ENCODE measurements around the gene PLXNA4.

The PLXNA4 gene

GRCh38 chr7:132423594-132424200, 152.6 kb downstream of the PLXNA4 start:
- POLR2A ChIA-PET = no interaction called here
- TF ChIP-seq ZNF384 (IDR thresholded peaks at IDR 0.05) (no peak), SUZ12 (IDR thresholded peaks at IDR 0.05) (no peak), PKNOX1 (IDR thresholded peaks at IDR 0.05) (no peak), LEF1 (IDR thresholded peaks at IDR 0.05; ENCODE audit: borderline replicate concordance) (no peak), FOXK2 (IDR thresholded peaks at IDR 0.05) (no peak), L3MBTL2 (conservative IDR thresholded peaks at IDR 0.05) (no peak)
- DNase-seq (ENCODE audit: extremely low spot score) = no peak
- CTCF ChIA-PET = no interaction called here

- TF ChIP-seq PKNOX1 (IDR thresholded peaks at IDR 0.05) = no peak
- no peak for TF ChIP-seq LEF1 (IDR thresholded peaks at IDR 0.05; ENCODE audit: borderline replicate concordance)
- TF ChIP-seq FOXK2 (IDR thresholded peaks at IDR 0.05) = no peak
- TF ChIP-seq HDGF (IDR thresholded peaks at IDR 0.05; ENCODE audit: borderline replicate concordance) = no peak
- TF ChIP-seq ARNT (IDR thresholded peaks at IDR 0.05) = no peak
- ChIA-PET POLR2A (no interaction called here), CTCF (no interaction called here)
- DNase-seq (ENCODE audit: extremely low spot score) = no peak
These were observed 153.7 kb downstream of the PLXNA4 start for GRCh38 chr7:132422502-132423111.

DNA sequence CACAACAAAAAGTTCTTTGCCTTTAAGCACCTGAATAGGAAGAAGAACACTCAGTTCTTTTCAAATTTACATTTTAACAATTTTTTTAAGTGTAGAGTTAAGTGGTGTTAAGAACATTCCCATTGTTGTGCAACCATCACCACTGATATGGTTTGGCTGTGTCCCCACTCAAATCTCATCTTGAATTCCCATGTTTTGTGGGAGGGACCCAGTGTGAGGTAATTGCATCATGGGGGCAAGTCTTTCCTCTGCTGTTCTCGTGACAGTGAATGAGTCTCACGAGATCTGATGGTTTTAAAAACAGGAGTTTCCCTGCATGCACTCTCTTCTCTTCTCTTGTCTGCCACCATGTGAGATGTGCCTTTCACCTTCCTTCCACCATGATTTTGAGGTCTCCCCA, 155.7 kb downstream of the PLXNA4 start:
- CTCF ChIA-PET = no interaction called here
- TF ChIP-seq ARNT (IDR thresholded peaks at IDR 0.05) (no peak), CTBP1 (IDR thresholded peaks at IDR 0.05; ENCODE audit: borderline replicate concordance) (no peak), NFRKB (IDR thresholded peaks at IDR 0.05) (no peak), SP1 (IDR thresholded peaks at IDR 0.05) (no peak), FOXM1 (IDR thresholded peaks at IDR 0.05; ENCODE audit: borderline replicate concordance) (no peak), LEF1 (IDR thresholded peaks at IDR 0.05; ENCODE audit: borderline replicate concordance) (no peak)
- DNase-seq (ENCODE audit: extremely low spot score) = no peak
- POLR2A ChIA-PET = no interaction called here

DNA sequence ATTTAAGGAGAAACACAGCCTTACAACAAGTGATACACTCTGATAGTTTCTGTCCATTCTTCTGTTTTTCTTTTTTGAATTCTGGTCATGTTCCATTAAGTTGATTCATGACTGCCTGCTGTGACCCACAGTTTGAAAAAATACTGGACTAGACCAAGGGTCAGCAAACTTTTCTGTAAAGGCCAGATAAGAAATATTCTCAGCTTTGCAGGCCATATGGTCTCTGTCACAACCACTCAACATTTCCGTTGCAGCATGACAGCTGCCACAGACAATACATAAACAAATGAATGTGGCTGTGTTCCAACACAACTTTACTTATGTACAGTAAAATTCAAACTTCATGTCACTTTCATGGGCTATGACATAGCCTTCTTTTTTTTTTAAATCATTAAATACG, 156.7 kb downstream of the PLXNA4 start:
- CTCF ChIA-PET = interaction anchor here (0.6 kb wide), 1 partner anchor 99 kb away, joined by 3 read pairs; no protein-coding TSS in a partner anchor

GRCh38 chr7:132418840-132419239, 157.4 kb downstream of the PLXNA4 start:
- ChIA-PET POLR2A (no interaction called here), CTCF (interaction anchor here (0.6 kb wide), 1 partner anchor 98 kb away, joined by 3 read pairs; no protein-coding TSS in a partner anchor)
- TF ChIP-seq ZNF384 (IDR thresholded peaks at IDR 0.05) = no peak
- TF ChIP-seq PKNOX1 (IDR thresholded peaks at IDR 0.05) = peak; percentile 69
- DNase-seq (ENCODE audit: extremely low spot score) = no peak

More for the DNA sequence above, 156.7 kb downstream of the PLXNA4 start:
- POLR2A ChIA-PET = no interaction called here
- no peak for DNase-seq (ENCODE audit: extremely low spot score)
- no peak for TF ChIP-seq BHLHE40 (IDR thresholded peaks at IDR 0.05; ENCODE audit: borderline replicate concordance)
- TF ChIP-seq SP1 (IDR thresholded peaks at IDR 0.05) = no peak
- TF ChIP-seq NFRKB (IDR thresholded peaks at IDR 0.05) = no peak
- TF ChIP-seq PKNOX1 (IDR thresholded peaks at IDR 0.05) = no peak

GRCh38 chr7:132417103-132417906, 159.0 kb downstream of the PLXNA4 start:
- no peak for TF ChIP-seq FOXM1 (IDR thresholded peaks at IDR 0.05; ENCODE audit: borderline replicate concordance)
- TF ChIP-seq PKNOX1 (IDR thresholded peaks at IDR 0.05) = peak; percentile 28; the same call in 1 of the 2 replicates
- ChIA-PET POLR2A (no interaction called here), CTCF (no interaction called here)
- no peak for DNase-seq (ENCODE audit: extremely low spot score)
